HFFc6 (cell line): ENCODE data around the gene RNU6-8. TPM values are rescaled to one million over a fixed set of nuclear protein-coding genes. Genes with fewer than 3 reads are reported as not detected.

Source experiments
- DNase-seq: peaks from one replicate; pipeline ENCODE4 v3.0.0-alpha.2; 2018
- H3K27ac Mint-ChIP-seq: 2 replicates; pipeline ENCODE4 v1.8.0; 2020; ENCODE audit warnings: mild to moderate bottlenecking, mixed read lengths
- H3K27me3 Mint-ChIP-seq: 2 replicates; pipeline ENCODE4 v1.8.0; 2021; ENCODE audit warnings: mild to moderate bottlenecking, moderate library complexity, mixed read lengths; ENCODE audit not compliant: insufficient read depth
- H3K36me3 Mint-ChIP-seq: 2 replicates; pipeline ENCODE4 v1.8.0; 2021; ENCODE audit warnings: low read depth, mixed read lengths
- H3K4me1 Mint-ChIP-seq: 2 replicates; pipeline ENCODE4 v1.8.0; 2020; ENCODE audit warnings: low read depth, mixed read lengths
- H3K4me3 Mint-ChIP-seq: 2 replicates; pipeline ENCODE4 v1.8.0; 2020; ENCODE audit warnings: mild to moderate bottlenecking, moderate library complexity, mixed read lengths
- H3K9me3 Mint-ChIP-seq: 2 replicates; pipeline ENCODE4 v1.8.0; 2020; ENCODE audit warnings: mild to moderate bottlenecking, mixed read lengths
- CTCF ChIP-seq: fragments of 200-600 bp; sonication (generic); IDR thresholded peaks from 2 replicates; pipeline ENCODE4 v1.5.0; 2021; ENCODE audit warnings: antibody characterized with exemption, mild to moderate bottlenecking
- total RNA-seq, 6 experiments: library from RNA; stranded (reverse); fragmentation: NEBNext Ultra II Directional; extraction: Animal tissue kit (Norgen Biotek cat#: 25700); gene quantifications; 2 replicates in 1 of 6; 3 replicates in 5 of 6; pipeline ENCODE4 v1.2.3, GENCODE V29; 2021

Gene RNU6-8
- total RNA-seq, 6 experiments from 2014 or later = not detected

- Mint-ChIP-seq H3K27ac (no peak overlapping the region), H3K4me3 (no peak overlapping the region), H3K4me1 (peaks cover 31% of the 10 kb centered on the region), H3K9me3 (no peaks in the 10 kb centered on the region), H3K27me3 (peaks cover 7% of the 10 kb centered on the region), H3K36me3 (no peaks in the 10 kb centered on the region)
- DNase-seq = no peak
- no peak for TF ChIP-seq CTCF
These were observed 3.5 kb upstream of the RNU6-8 start for GRCh38 chr14:32206552-32206951.

- H3K27ac Mint-ChIP-seq = no peak overlapping the region
- peaks cover 37% of the 10 kb centered on the region for H3K4me1 Mint-ChIP-seq
- H3K9me3 Mint-ChIP-seq = no peaks in the 10 kb centered on the region
- no peak overlapping the region for H3K4me3 Mint-ChIP-seq
- TF ChIP-seq CTCF = no peak
- no peaks in the 10 kb centered on the region for H3K36me3 Mint-ChIP-seq
- H3K27me3 Mint-ChIP-seq = peaks cover 7% of the 10 kb centered on the region
- no peak for DNase-seq
These were observed 2.9 kb upstream of the RNU6-8 start for GRCh38 chr14:32205984-32206383.

GRCh38 chr14:32205554-32205953 is 2.5 kb upstream of the RNU6-8 start:
- Mint-ChIP-seq H3K9me3 (no peaks in the 10 kb centered on the region), H3K27ac (no peak overlapping the region), H3K27me3 (peaks cover 7% of the 10 kb centered on the region)

GRCh38 chr14:32203928-32204357 is 874 bp upstream of the RNU6-8 start:
- peak overlapping the region; percentile 91 for H3K4me3 Mint-ChIP-seq
- DNase-seq = no peak

More at GRCh38 chr14:32205554-32205953, 2.5 kb upstream of the RNU6-8 start:
- DNase-seq = no peak
- H3K36me3 Mint-ChIP-seq = no peaks in the 10 kb centered on the region
- H3K4me3 Mint-ChIP-seq = no peak overlapping the region
- no peak for TF ChIP-seq CTCF
- peaks cover 41% of the 10 kb centered on the region for H3K4me1 Mint-ChIP-seq

GRCh38 chr14:32202491-32202997 is 525 bp downstream of the RNU6-8 start:
- H3K4me3 Mint-ChIP-seq = peak overlapping the region; percentile 91
- no peak for DNase-seq
- peak overlapping the region; percentile 97 for H3K27ac Mint-ChIP-seq
- TF ChIP-seq CTCF = no peak
- H3K9me3 Mint-ChIP-seq = no peaks in the 10 kb centered on the region
- H3K4me1 Mint-ChIP-seq = peaks cover 41% of the 10 kb centered on the region
- H3K36me3 Mint-ChIP-seq = no peaks in the 10 kb centered on the region
- peaks cover 10% of the 10 kb centered on the region for H3K27me3 Mint-ChIP-seq

More at GRCh38 chr14:32203928-32204357, 874 bp upstream of the RNU6-8 start:
- no peaks in the 10 kb centered on the region for H3K36me3 Mint-ChIP-seq
- H3K4me1 Mint-ChIP-seq = peaks cover 41% of the 10 kb centered on the region
- H3K9me3 Mint-ChIP-seq = no peaks in the 10 kb centered on the region
- H3K27me3 Mint-ChIP-seq = peaks cover 7% of the 10 kb centered on the region
- 0 out of 2 replicates have a peak overlapping the region, but pooled peaks have one; percentile 5 for H3K27ac Mint-ChIP-seq
- no peak for TF ChIP-seq CTCF
